MCF 10A (cell line): Measurements from ENCODE around the gene PLXDC2. TPM values are rescaled to one million over a fixed set of nuclear protein-coding genes. Genes with fewer than 3 reads are reported as not detected.

Experiments
- BruUV-seq: library from RNA; stranded (reverse); fragments of 400-500 nt; replicated peaks from 2 replicates; lab custom pipeline; 2021; lab: Mats Ljungman, UMichigan
- CTCF ChIA-PET: fragments of 300-600 bp; sonication (Branson Sonifier 250); formaldehyde crosslinking; extraction: SDS; loops from one replicate; lab custom pipeline; 2021; ENCODE audit warnings: antibody characterized with exemption, inconsistent platforms; lab: Yijun Ruan, JAX
- POLR2A ChIA-PET: fragments of 300-600, 350-650 bp; sonication (Branson Sonifier 250); formaldehyde crosslinking; extraction: SDS; loops from one replicate; lab custom pipeline; 2020; ENCODE audit warnings: antibody characterized with exemption, inconsistent platforms; lab: Yijun Ruan, JAX
- DNase-seq: peaks from one replicate; pipeline ENCODE4 v3.0.0-alpha.2; 2018; ENCODE audit not compliant: unreplicated experiment
- H3K27ac Mint-ChIP-seq: one replicate; pipeline ENCODE4 v1.8.0; 2022; ENCODE audit warnings: mild to moderate bottlenecking, low read depth, mixed read lengths; ENCODE audit not compliant: unreplicated experiment
- H3K27me3 Mint-ChIP-seq: one replicate; pipeline ENCODE4 v1.8.0; 2022; ENCODE audit warnings: mixed read lengths; ENCODE audit not compliant: insufficient read depth, unreplicated experiment
- H3K36me3 Mint-ChIP-seq: one replicate; pipeline ENCODE4 v1.8.0; 2022; ENCODE audit warnings: mild to moderate bottlenecking, moderate library complexity, mixed read lengths; ENCODE audit not compliant: insufficient read depth, unreplicated experiment
- H3K4me1 Mint-ChIP-seq: one replicate; pipeline ENCODE4 v1.8.0; 2022; ENCODE audit warnings: mixed read lengths; ENCODE audit not compliant: insufficient read depth, unreplicated experiment
- H3K4me3 Mint-ChIP-seq: one replicate; pipeline ENCODE4 v1.8.0; 2022; ENCODE audit warnings: mild to moderate bottlenecking, moderate library complexity, mixed read lengths; ENCODE audit not compliant: unreplicated experiment
- H3K9me3 Mint-ChIP-seq: one replicate; pipeline ENCODE4 v1.8.0; 2022; ENCODE audit warnings: mixed read lengths; ENCODE audit not compliant: unreplicated experiment
- intact Hi-C: fragments of 100-400 bp; cut with micrococcal nuclease; formaldehyde crosslinking; loops from 2 replicates; pipeline ENCODE4 v1.14.1; 2022
- total RNA-seq: library from RNA; stranded (reverse); gene quantifications from 2 replicates; pipeline ENCODE4 v1.2.3, GENCODE V29; 2022
- TF ChIP-seq, protein P1 (sequence below): fragments of 200-600 bp; IDR thresholded peaks from one replicate; pipeline ENCODE4 v1.8.0; 2022; ENCODE audit warnings: antibody characterized with exemption, mild to moderate bottlenecking; ENCODE audit not compliant: unreplicated experiment

The PLXDC2 gene
- total RNA-seq, 1 experiment from 2014 or later, result 23.3 TPM

DNA sequence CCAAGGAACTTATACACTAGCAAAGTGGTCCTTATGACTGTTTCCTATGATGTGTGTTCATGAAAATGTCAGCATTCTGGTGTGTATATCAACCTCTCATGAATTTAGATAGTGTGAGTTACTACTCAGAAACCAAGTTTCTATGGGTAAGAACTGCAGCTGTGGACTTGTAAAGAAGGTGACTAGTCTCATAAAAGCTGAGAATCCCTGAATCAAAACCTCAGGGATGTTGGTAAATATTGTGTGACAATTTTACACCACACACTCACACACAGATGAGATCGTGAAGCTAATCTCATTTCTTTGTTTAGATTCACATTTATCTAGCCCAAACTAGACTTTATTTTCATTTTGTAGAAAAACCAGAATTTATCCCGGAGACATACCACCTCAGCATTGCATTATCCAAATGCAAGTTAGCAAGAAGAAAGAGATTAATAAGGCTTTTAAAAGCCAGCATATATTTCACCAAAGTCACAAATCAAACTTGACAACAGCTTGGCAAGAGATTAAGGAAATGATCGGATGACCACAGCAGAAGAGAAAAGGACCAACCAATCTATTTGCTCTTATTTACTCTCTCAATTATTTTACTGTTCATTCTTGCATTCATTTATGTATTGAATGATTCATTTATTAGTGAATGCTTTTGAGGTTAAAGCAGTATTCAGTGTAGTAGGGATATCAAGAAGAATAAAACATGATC is 92.9 kb downstream of the PLXDC2 start:
- H3K27ac Mint-ChIP-seq, result peak overlapping the region; percentile 46

DNA sequence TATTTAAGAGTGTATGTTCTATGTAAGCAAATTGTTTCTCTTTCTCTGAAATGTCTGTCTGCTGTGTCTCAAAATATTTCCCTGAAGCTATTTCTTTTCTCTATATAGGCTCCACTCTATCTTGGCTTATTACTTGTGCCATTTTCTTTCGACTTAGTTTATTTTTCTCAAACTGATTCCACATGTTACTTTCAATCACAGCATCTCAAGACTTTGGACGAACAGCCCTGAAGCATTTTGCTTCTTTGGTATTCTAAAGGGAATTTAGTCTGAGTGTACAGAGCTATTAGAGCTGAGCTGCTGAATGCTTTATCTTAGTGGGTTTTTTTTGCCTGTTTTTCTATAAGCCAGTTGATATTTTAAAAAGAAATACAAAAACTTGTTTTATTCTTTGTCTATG is 95.7 kb downstream of the PLXDC2 start:
- peaks cover 20% of the 10 kb centered on the region for H3K9me3 Mint-ChIP-seq
- no peak overlapping the region for H3K27ac Mint-ChIP-seq
- no peak overlapping the region for H3K4me3 Mint-ChIP-seq
- POLR2A ChIA-PET, result interaction anchor here (2.2 kb wide), 1 partner anchor 11 kb away, joined by 6 read pairs; no protein-coding TSS in a partner anchor
- TF ChIP-seq, protein P1, sequence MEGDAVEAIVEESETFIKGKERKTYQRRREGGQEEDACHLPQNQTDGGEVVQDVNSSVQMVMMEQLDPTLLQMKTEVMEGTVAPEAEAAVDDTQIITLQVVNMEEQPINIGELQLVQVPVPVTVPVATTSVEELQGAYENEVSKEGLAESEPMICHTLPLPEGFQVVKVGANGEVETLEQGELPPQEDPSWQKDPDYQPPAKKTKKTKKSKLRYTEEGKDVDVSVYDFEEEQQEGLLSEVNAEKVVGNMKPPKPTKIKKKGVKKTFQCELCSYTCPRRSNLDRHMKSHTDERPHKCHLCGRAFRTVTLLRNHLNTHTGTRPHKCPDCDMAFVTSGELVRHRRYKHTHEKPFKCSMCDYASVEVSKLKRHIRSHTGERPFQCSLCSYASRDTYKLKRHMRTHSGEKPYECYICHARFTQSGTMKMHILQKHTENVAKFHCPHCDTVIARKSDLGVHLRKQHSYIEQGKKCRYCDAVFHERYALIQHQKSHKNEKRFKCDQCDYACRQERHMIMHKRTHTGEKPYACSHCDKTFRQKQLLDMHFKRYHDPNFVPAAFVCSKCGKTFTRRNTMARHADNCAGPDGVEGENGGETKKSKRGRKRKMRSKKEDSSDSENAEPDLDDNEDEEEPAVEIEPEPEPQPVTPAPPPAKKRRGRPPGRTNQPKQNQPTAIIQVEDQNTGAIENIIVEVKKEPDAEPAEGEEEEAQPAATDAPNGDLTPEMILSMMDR, result no peak
- CTCF ChIA-PET, result interaction anchor here (2.0 kb wide), 1 partner anchor 11 kb away, joined by 6 read pairs; no protein-coding TSS in a partner anchor
- DNase-seq, result no peak
- BruUV-seq, result no TSS peak
- H3K27me3 Mint-ChIP-seq, result no peaks in the 10 kb centered on the region
- intact Hi-C loops, result no loop called here
- H3K36me3 Mint-ChIP-seq, result no peaks in the 10 kb centered on the region
- peaks cover 15% of the 10 kb centered on the region for H3K4me1 Mint-ChIP-seq

More for the DNA sequence above, 92.9 kb downstream of the PLXDC2 start:
- Mint-ChIP-seq H3K9me3 (peaks cover 7% of the 10 kb centered on the region), H3K4me3 (no peak overlapping the region), H3K27me3 (no peaks in the 10 kb centered on the region), H3K36me3 (no peaks in the 10 kb centered on the region), H3K4me1 (peaks cover 22% of the 10 kb centered on the region)
- ChIA-PET CTCF (interaction anchor here (0.5 to 0.9 kb wide), 3 partner anchors 23 to 1057 kb away, joined by 3 read pairs; no protein-coding TSS in a partner anchor), POLR2A (interaction anchor here (1.5 kb wide), 1 partner anchor 10 kb away, joined by 4 read pairs; no protein-coding TSS in a partner anchor)
- BruUV-seq, result no TSS peak
- TF ChIP-seq, protein P1, result no peak
- DNase-seq, result no peak
- intact Hi-C loops, result no loop called here

DNA sequence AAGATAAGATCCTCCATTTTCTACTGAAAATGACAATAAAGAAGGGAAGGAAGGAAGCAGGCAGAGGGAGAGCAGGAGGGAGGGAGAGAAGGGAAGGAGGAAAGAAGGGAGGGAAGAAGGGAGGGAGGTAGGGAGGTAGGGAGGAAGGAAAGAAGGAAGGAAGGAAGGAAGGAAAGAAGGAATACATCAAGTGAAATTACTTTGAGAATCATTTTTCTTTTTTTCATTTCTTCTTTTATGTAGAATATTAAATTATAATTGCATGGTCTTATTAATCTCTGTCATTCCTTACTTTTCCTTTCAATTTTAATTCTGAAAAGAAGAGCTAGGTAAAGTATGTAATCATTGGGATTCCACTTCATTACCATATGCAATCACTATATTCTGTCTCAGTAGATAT is 97.8 kb downstream of the PLXDC2 start:
- no peaks in the 10 kb centered on the region for H3K36me3 Mint-ChIP-seq
- H3K9me3 Mint-ChIP-seq, result peaks cover 20% of the 10 kb centered on the region
- DNase-seq, result no peak
- no peaks in the 10 kb centered on the region for H3K27me3 Mint-ChIP-seq
- BruUV-seq, result no TSS peak
- H3K4me1 Mint-ChIP-seq, result peaks cover 27% of the 10 kb centered on the region
- TF ChIP-seq, protein P1, result no peak
- ChIA-PET CTCF (interaction anchor here (1.0 kb wide), 1 partner anchor 18 kb away, joined by 3 read pairs; no protein-coding TSS in a partner anchor), POLR2A (no interaction called here)
- intact Hi-C loops, result no loop called here
- H3K27ac Mint-ChIP-seq, result no peak overlapping the region
- no peak overlapping the region for H3K4me3 Mint-ChIP-seq

DNA sequence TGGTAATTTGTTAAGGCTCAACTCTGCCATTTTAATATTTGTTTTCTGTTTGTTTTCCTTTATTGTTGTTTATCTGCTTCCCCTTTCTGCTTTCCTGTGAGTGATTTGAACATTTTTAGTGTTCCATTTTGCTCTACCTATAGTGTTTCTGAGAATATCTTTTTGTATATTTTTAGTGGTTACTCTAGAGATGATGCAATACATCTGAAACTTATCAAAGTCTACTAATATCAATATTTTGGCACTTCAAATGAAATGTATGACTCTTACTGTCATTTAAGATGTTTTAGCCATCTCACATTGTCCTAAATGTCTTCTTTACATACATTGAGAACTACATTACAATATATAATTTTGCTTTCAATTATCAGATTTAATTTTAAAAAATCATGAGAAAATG is 98.9 kb downstream of the PLXDC2 start:
- Mint-ChIP-seq H3K36me3 (no peaks in the 10 kb centered on the region), H3K27ac (no peak overlapping the region), H3K9me3 (peaks cover 20% of the 10 kb centered on the region), H3K27me3 (no peaks in the 10 kb centered on the region), H3K4me3 (no peak overlapping the region), H3K4me1 (peaks cover 24% of the 10 kb centered on the region)
- intact Hi-C loops, result no loop called here
- TF ChIP-seq, protein P1, result no peak
- no TSS peak for BruUV-seq
- CTCF ChIA-PET, result no interaction called here
- POLR2A ChIA-PET, result no interaction called here
- DNase-seq, result no peak
